Neural crest cell (in vitro differentiated cells): ENCODE results near the gene COLGALT1. TPM values are rescaled to one million over a fixed set of nuclear protein-coding genes. Genes with fewer than 3 reads are reported as not detected.

Source experiments
- DNase-seq: peaks from one replicate; pipeline ENCODE4 v3.0.0; 2021; ENCODE audit warnings: low read depth, mixed read lengths, low spot score
- H3K27ac Mint-ChIP-seq: one replicate; pipeline ENCODE4 v1.8.0; 2021; ENCODE audit warnings: mild to moderate bottlenecking, mixed read lengths; ENCODE audit not compliant: unreplicated experiment
- H3K27me3 Mint-ChIP-seq: 2 replicates; pipeline ENCODE4 v1.8.0; 2021; ENCODE audit warnings: low read depth, mild to moderate bottlenecking, mixed read lengths
- H3K36me3 Mint-ChIP-seq: 2 replicates; pipeline ENCODE4 v1.8.0; 2021; ENCODE audit warnings: low read depth, mild to moderate bottlenecking, mixed read lengths
- H3K4me1 Mint-ChIP-seq: 2 replicates; pipeline ENCODE4 v1.8.0; 2021; ENCODE audit warnings: mixed read lengths
- H3K4me3 Mint-ChIP-seq: one replicate; pipeline ENCODE4 v1.8.0; 2021; ENCODE audit warnings: mild to moderate bottlenecking, mixed read lengths
- H3K9me3 Mint-ChIP-seq: 2 replicates; pipeline ENCODE4 v1.8.0; 2021; ENCODE audit warnings: mixed read lengths
- total RNA-seq: library from RNA; stranded (reverse); gene quantifications from 2 replicates; pipeline ENCODE4 v1.2.1, GENCODE V29; 2021
- TF ChIP-seq, protein P1 (sequence below): fragments of 200-600 bp; sonication (generic); conservative IDR thresholded peaks from 2 replicates; pipeline ENCODE4 v1.5.0; 2021; ENCODE audit warnings: antibody characterized with exemption, mild to moderate bottlenecking

COLGALT1 gene
- total RNA-seq, 1 donor from 2014 or later = 81.7 TPM

DNA sequence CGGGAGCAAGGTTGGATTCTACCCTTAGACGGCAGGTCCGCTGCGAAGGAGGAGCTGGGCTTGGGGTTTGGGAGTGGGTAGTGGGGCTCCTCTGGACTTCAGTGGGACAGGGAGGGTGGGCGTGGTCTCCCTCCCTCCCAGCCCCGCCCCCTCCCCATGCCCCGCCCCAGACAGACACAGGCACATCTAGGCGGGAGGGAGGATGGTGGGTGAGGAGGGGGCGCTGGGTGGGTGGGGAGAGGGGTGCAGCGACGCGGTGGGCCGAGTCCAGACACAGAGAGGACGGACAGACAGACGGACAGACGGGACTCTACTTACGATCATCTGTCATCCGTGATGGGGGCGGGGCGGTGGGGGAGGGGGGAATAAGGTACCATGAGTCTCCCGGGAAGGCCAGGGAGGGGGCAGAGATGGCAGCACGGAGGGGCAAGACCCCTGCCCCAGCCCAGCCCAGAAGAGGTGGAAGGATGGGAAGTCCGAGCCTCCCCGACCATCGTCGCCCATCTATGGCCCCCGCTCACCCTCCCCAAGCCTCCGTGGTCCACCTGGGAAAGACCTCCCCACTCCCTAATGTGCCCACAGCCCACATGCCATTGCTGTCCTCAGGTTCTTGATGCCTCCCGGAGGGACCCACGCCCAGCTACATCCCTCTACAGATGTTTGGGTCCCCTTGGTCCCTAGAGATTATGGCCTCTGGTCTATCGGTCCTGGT, 67.9 kb downstream of the COLGALT1 start:
- Mint-ChIP-seq H3K27me3 (no peaks in the 10 kb centered on the region), H3K4me3 (no peak overlapping the region), H3K27ac (no peak overlapping the region), H3K4me1 (no peaks in the 10 kb centered on the region), H3K9me3 (peaks cover 25% of the 10 kb centered on the region), H3K36me3 (peaks cover 3% of the 10 kb centered on the region)
- TF ChIP-seq, protein P1, sequence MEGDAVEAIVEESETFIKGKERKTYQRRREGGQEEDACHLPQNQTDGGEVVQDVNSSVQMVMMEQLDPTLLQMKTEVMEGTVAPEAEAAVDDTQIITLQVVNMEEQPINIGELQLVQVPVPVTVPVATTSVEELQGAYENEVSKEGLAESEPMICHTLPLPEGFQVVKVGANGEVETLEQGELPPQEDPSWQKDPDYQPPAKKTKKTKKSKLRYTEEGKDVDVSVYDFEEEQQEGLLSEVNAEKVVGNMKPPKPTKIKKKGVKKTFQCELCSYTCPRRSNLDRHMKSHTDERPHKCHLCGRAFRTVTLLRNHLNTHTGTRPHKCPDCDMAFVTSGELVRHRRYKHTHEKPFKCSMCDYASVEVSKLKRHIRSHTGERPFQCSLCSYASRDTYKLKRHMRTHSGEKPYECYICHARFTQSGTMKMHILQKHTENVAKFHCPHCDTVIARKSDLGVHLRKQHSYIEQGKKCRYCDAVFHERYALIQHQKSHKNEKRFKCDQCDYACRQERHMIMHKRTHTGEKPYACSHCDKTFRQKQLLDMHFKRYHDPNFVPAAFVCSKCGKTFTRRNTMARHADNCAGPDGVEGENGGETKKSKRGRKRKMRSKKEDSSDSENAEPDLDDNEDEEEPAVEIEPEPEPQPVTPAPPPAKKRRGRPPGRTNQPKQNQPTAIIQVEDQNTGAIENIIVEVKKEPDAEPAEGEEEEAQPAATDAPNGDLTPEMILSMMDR = no peak
- DNase-seq = no peak

DNA sequence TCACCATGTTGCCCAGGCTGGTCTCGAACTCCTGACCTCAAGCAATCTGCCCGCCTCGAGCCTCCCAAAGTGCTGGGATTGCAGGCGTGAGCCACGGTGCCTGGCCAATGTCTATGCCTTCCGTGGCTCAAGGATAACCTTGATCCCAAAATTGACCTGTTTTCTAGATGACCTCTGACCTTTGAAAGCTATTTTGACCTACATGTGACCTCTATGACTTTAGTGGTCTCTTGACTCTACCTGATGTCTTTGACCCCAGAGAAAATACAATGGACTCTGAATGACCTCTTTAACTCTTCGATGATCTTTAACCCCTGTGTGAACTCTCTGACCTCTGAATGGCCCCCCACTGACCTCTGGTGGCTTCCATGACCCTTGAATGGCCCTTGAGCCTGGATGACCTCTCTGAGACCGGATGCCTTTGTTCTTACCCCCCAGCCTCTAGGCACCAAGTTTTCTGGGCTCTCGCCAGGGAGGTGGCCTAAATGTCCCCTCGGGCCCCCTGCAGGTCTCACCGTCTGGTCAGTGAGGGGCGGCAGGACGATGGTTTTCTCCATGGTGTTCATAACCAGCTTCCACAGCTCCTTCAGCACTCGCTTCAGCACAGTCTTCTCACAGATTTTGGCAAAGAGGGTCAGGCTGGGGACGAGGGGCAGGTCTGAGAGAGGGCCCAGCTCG, 69.0 kb downstream of the COLGALT1 start:
- Mint-ChIP-seq H3K27ac (no peak overlapping the region), H3K4me3 (no peak overlapping the region), H3K4me1 (no peaks in the 10 kb centered on the region), H3K9me3 (peaks cover 25% of the 10 kb centered on the region), H3K27me3 (no peaks in the 10 kb centered on the region), H3K36me3 (peaks cover 3% of the 10 kb centered on the region)
- TF ChIP-seq, protein P1 = no peak
- no peak for DNase-seq

DNA sequence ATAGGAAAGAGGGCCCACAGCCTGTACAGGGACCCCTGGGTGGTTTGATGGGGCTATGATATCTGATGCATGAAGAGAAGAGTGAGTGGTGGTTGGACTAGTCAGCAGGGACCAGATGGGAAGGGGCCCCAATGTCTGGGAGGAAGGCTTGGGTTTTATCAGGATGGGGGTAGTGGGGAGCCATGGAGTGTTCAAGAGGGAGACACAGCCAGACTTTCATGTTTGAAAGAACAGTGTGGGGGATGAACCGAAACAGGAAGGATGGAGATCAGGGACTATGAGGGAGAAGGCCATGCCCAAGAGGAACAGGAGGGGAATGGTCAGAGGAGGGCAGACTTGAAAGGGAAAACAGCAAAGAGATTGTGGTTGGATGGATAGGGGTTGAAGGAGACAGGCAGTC, 69.6 kb downstream of the COLGALT1 start:
- no peak for DNase-seq
- Mint-ChIP-seq H3K36me3 (peaks cover 3% of the 10 kb centered on the region), H3K27ac (no peak overlapping the region), H3K4me1 (no peaks in the 10 kb centered on the region), H3K27me3 (no peaks in the 10 kb centered on the region), H3K9me3 (peaks cover 25% of the 10 kb centered on the region), H3K4me3 (no peak overlapping the region)
- TF ChIP-seq, protein P1 = no peak

DNA sequence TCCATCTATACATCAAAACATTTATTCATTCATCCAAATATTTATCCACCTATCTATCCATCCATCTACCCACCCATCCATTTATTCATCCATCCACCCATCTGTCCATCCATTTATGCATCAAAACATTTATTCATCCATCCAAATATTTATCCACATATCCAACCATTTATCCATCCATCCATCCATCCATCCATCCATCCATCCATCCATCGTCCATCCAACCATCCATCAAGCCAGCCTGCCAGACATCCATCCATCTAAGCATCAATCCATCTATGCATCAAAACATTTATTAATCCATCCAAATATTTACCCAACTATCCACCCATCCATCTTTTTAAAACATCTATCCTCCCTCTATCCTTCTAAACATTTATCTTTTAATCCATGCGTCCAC, 70.5 kb downstream of the COLGALT1 start:
- Mint-ChIP-seq H3K4me3 (no peak overlapping the region), H3K27ac (no peak overlapping the region), H3K36me3 (peaks cover 3% of the 10 kb centered on the region), H3K4me1 (no peaks in the 10 kb centered on the region), H3K27me3 (no peaks in the 10 kb centered on the region), H3K9me3 (peaks cover 25% of the 10 kb centered on the region)
- no peak for DNase-seq
- TF ChIP-seq, protein P1 = no peak

DNA sequence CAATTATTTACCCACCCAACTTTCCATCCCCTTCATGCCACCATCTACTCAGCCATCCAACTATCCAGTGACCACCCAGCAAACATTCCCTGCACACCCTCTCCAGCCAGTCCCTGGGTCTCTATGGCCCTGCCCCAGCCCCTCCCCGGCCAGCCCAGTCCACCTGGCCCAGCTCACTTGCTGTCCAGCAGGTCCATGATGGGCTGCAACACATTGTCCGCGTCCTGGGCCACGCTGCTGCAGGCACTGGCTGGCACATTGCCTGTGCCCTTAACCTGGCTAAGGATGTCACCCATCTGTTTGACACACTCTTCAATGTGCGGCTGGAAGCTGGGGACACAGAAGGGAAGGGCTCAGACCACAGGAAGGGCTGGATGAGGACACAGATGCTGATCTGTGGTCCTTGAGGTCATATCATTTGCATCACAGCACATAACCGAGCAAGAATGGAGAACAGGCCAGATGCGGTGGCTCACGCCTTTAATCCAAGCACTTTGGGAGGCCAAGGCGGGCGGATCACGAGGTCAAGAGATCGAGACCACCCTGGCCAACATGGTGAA, 71.1 kb downstream of the COLGALT1 start:
- TF ChIP-seq, protein P1 = no peak
- Mint-ChIP-seq H3K9me3 (peaks cover 21% of the 10 kb centered on the region), H3K27ac (no peak overlapping the region), H3K4me1 (no peaks in the 10 kb centered on the region), H3K4me3 (no peak overlapping the region), H3K27me3 (no peaks in the 10 kb centered on the region), H3K36me3 (peaks cover 3% of the 10 kb centered on the region)
- no peak for DNase-seq
